IMR-90 (cell line): ENCODE results near the gene EIF3L. TPM values are rescaled to one million over a fixed set of nuclear protein-coding genes. Genes with fewer than 3 reads are reported as not detected.

ENCODE experiments used
- ATAC-seq: fragments of 200-7000 bp; cut with Tn5 transposase; 2 replicates; pipeline ENCODE4 v1.9.1; 2020; ENCODE audit warnings: low read depth, mild to moderate bottlenecking, moderate library complexity
- BruUV-seq: library from RNA; stranded (reverse); fragments of 400-500 nt; replicated peaks from 2 replicates; lab custom pipeline; 2021; lab: Mats Ljungman, UMichigan
- CTCF ChIA-PET: fragments of 300-600 bp; formaldehyde crosslinking; extraction: SDS; loops from one replicate; lab custom pipeline; 2021; ENCODE audit warnings: antibody characterized with exemption; lab: Yijun Ruan, JAX
- POLR2A ChIA-PET: fragments of 300-600 bp; sonication (Branson Sonifier 250); formaldehyde crosslinking; loops from one replicate; lab custom pipeline; 2022; ENCODE audit warnings: antibody characterized with exemption; ENCODE audit not compliant: unreplicated experiment; lab: Charles Lee
- DNase-seq: peaks from one replicate; pipeline ENCODE4 v3.0.0; 2013
- H2AFZ ChIP-seq: replicated peaks from 2 replicates; pipeline ENCODE3; 2013; ENCODE audit warnings: low read length, mild to moderate bottlenecking; ENCODE audit not compliant: poor library complexity
- H2AK5ac ChIP-seq: 2 replicates; pipeline ENCODE4 v1.6.1; 2013; ENCODE audit warnings: low read depth, low read length, inconsistent platforms
- H2AK9ac ChIP-seq: replicated peaks from 2 replicates; pipeline ENCODE3; 2013; ENCODE audit warnings: mild to moderate bottlenecking, low read depth, low read length, moderate library complexity; ENCODE audit not compliant: poor library complexity
- H2BK120ac ChIP-seq: 2 replicates; pipeline ENCODE4 v1.6.1; 2013; ENCODE audit warnings: low read depth, low read length, inconsistent platforms
- H2BK15ac ChIP-seq: 3 replicates; pipeline ENCODE4 v1.6.1; 2013; ENCODE audit warnings: low read depth, low read length, inconsistent platforms
- H2BK20ac ChIP-seq: 2 replicates; pipeline ENCODE4 v1.6.1; 2013; ENCODE audit warnings: low read depth, mild to moderate bottlenecking, inconsistent platforms, low read length, moderate library complexity
- H2BK5ac ChIP-seq: 2 replicates; pipeline ENCODE4 v1.6.1; 2013; ENCODE audit warnings: mild to moderate bottlenecking, low read depth, low read length, inconsistent platforms; ENCODE audit not compliant: poor library complexity, severe bottlenecking
- H3K14ac ChIP-seq: replicated peaks from 2 replicates; pipeline ENCODE4 v1.6.1; 2013; ENCODE audit warnings: low read depth, low read length, inconsistent platforms
- H3K18ac ChIP-seq: 2 replicates; pipeline ENCODE4 v1.6.1; 2013; ENCODE audit warnings: low read depth, low read length, control low read depth
- H3K23ac ChIP-seq: 2 replicates; pipeline ENCODE4 v1.6.1; 2013; ENCODE audit warnings: low read depth, low read length, inconsistent platforms
- H3K27ac ChIP-seq: 2 replicates; pipeline ENCODE4 v1.5.1; 2013; ENCODE audit warnings: mild to moderate bottlenecking, control low read depth, low read length; ENCODE audit not compliant: insufficient read depth
- H3K27me3 ChIP-seq: 2 replicates; pipeline ENCODE4 v1.6.1; 2013; ENCODE audit warnings: low read length; ENCODE audit not compliant: control insufficient read depth, insufficient read depth
- H3K36me3 ChIP-seq: 2 replicates; pipeline ENCODE4 v1.6.1; 2013; ENCODE audit warnings: low read length, mixed read lengths; ENCODE audit not compliant: control insufficient read depth, insufficient read depth
- H3K4ac ChIP-seq: 2 replicates; pipeline ENCODE4 v1.6.1; 2013; ENCODE audit warnings: low read depth, low read length, inconsistent platforms
- H3K4me1 ChIP-seq: 2 replicates; pipeline ENCODE4 v1.6.1; 2013; ENCODE audit warnings: low read length, mixed read lengths; ENCODE audit not compliant: control insufficient read depth, insufficient read depth
- H3K4me2 ChIP-seq: 2 replicates; pipeline ENCODE4 v1.6.1; 2013; ENCODE audit warnings: low read depth, mild to moderate bottlenecking, control low read depth, low read length, moderate library complexity
- H3K4me3 ChIP-seq: 2 replicates; pipeline ENCODE4 v1.5.1; 2013; ENCODE audit warnings: low read depth, mild to moderate bottlenecking, control low read depth, low read length, moderate library complexity; ENCODE audit not compliant: insufficient read depth
- H3K56ac ChIP-seq: 2 replicates; pipeline ENCODE4 v1.6.1; 2013; ENCODE audit warnings: low read length, inconsistent platforms; ENCODE audit not compliant: insufficient read depth; ENCODE audit errors: extremely low read depth
- H3K79me1 ChIP-seq, 2 experiments: 2 replicates each; pipeline ENCODE4 v1.6.1; 2013; ENCODE audit warnings: low read length in 2 of 2, inconsistent platforms in 1 of 2, low read depth in 1 of 2
- H3K9ac ChIP-seq: 2 replicates; pipeline ENCODE4 v1.6.1; 2013; ENCODE audit warnings: low read depth, low read length, control low read depth
- H3K9me1 ChIP-seq: 2 replicates; pipeline ENCODE4 v1.6.1; 2013; ENCODE audit warnings: low read length, inconsistent platforms; ENCODE audit not compliant: insufficient read depth
- H3K9me3 ChIP-seq: 2 replicates; pipeline ENCODE4 v1.6.1; 2013; ENCODE audit warnings: low read length; ENCODE audit not compliant: control insufficient read depth, insufficient read depth
- H4K20me1 ChIP-seq: 2 replicates; pipeline ENCODE4 v1.6.1; 2013; ENCODE audit warnings: low read length, inconsistent platforms; ENCODE audit not compliant: insufficient read depth
- H4K5ac ChIP-seq: 2 replicates; pipeline ENCODE4 v1.6.1; 2013; ENCODE audit warnings: mild to moderate bottlenecking, low read depth, low read length, control low read depth
- H4K8ac ChIP-seq, 2 experiments: 2 replicates each; pipeline ENCODE4 v1.6.1; 2013; ENCODE audit warnings: low read depth in 2 of 2, low read length in 2 of 2, control low read depth in 1 of 2, inconsistent platforms in 1 of 2
- H4K91ac ChIP-seq: 2 replicates; pipeline ENCODE4 v1.6.1; 2013; ENCODE audit warnings: low read depth, low read length, inconsistent platforms; ENCODE audit not compliant: insufficient read depth
- BHLHE40 ChIP-seq: fragments of 150-350 bp; IDR thresholded peaks from 2 replicates; pipeline ENCODE4 v1.6.1; 2016; ENCODE audit warnings: mild to moderate bottlenecking, low read depth, low read length
- CEBPB ChIP-seq: IDR thresholded peaks from 2 replicates; pipeline ENCODE4 v1.6.1; 2012; ENCODE audit warnings: low read depth, low read length, improper control_type of control experiment
- CHD1 ChIP-seq: IDR thresholded peaks from 2 replicates; pipeline ENCODE4 v1.6.1; 2012; ENCODE audit warnings: low read depth, low read length, improper control_type of control experiment
- FOS ChIP-seq: fragments of 150-350 bp; IDR thresholded peaks from 2 replicates; pipeline ENCODE4 v1.6.1; 2016; ENCODE audit warnings: low read depth, low read length
- POLR2A ChIP-seq: IDR thresholded peaks from 2 replicates; pipeline ENCODE4 v1.6.1; 2012; ENCODE audit warnings: mild to moderate bottlenecking, low read depth, low read length
- RAD21 ChIP-seq: IDR thresholded peaks from 2 replicates; pipeline ENCODE4 v1.6.1; 2012; ENCODE audit warnings: low read length, improper control_type of control experiment
- RFX5 ChIP-seq: IDR thresholded peaks from 2 replicates; pipeline ENCODE4 v1.8.0; 2012; ENCODE audit warnings: low read depth, mild to moderate bottlenecking, low read length, moderate library complexity
- SMC3 ChIP-seq: fragments of 150-350 bp; IDR thresholded peaks from 2 replicates; pipeline ENCODE4 v1.6.1; 2016; ENCODE audit warnings: low read depth, mild to moderate bottlenecking, antibody characterized with exemption, low read length, moderate library complexity
- USF2 ChIP-seq: fragments of 150-350 bp; IDR thresholded peaks from 2 replicates; pipeline ENCODE4 v1.6.1; 2017; ENCODE audit warnings: mild to moderate bottlenecking, antibody characterized with exemption, low read length, low read depth
- WGBS, 2 experiments: methylation state at CpG; one replicate each; pipeline versions ENCODE4 v1.1.5 to v1.1.7; 2013; ENCODE audit warnings: missing lambda C conversion rate in 2 of 2; ENCODE audit not compliant: insufficient read length in 1 of 2; ENCODE audit errors: extremely low coverage in 2 of 2; 5-methylcytosine and 5-hydroxymethylcytosine counted together
- dilution Hi-C: fragments of 300-500 bp; cut with HindIII; formaldehyde crosslinking; loops from one replicate; pipeline ENCODE4 v1.14.3; 2018; ENCODE audit warnings: low sequenced_read_pairs; ENCODE audit not compliant: unreplicated experiment
- in situ Hi-C: fragments of 300-500 bp; cut with MboI; formaldehyde crosslinking; loops from 3 replicates; pipeline ENCODE4 v1.14.3; 2019; ENCODE audit warnings: low sequenced_read_pairs, inconsistent platforms, mixed read lengths
- intact Hi-C: fragments of 100-400 bp; cut with micrococcal nuclease; formaldehyde crosslinking; loops from 2 replicates; pipeline ENCODE4 v1.10.0; 2022
- polyA plus RNA-seq, 3 experiments: library from polyadenylated mRNA; depleted of rRNA; stranded (reverse); fragments of >200 nt; gene quantifications; 2 replicates each; pipeline ENCODE4 v1.2.3, GENCODE V29; 2012; ENCODE audit warnings: low replicate concordance in 1 of 3
- total RNA-seq: library from RNA; depleted of rRNA; stranded (reverse); fragments of >200 nt; gene quantifications from 2 replicates; pipeline ENCODE4 v1.2.3, GENCODE V29; 2012
- TF ChIP-seq, protein P1 (sequence below): fragments of 150-350 bp; IDR thresholded peaks from 2 replicates; pipeline ENCODE4 v1.6.1; 2016; ENCODE audit warnings: low read depth, mild to moderate bottlenecking, low read length, moderate library complexity, borderline replicate concordance

The EIF3L gene
- total and polyA plus RNA-seq, 2 of the 4 experiments (the other 2 are of a cell fraction) = 391 to 593 TPM

DNA sequence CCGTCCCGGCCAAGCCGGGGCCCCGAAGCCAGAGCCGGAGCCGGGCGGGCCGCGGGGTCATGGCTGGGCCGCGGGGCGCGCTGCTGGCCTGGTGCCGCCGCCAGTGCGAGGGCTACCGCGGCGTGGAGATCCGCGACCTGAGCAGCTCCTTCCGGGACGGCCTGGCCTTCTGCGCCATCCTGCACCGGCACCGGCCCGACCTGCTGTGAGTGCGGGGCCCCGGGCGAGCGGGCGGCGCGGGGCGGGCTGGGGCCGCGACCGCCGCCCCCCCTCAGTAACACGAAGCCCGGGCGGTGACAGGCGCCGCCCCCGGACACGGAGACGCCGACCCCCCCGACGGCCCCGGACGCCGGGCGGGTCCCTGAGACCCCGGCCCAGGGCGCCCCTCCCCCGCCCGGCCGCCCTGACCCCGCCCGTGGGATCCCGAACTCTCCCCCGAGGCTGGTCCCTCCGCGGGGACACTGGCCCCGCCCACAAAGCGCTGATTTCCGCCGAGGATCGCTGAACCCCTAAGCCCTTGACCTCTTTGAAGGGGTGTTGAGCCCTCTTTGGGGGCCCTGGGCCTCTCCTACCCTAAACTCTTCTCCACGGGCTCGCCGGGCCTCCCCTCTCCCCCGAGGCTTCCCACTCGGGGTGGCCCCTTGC lies 57.3 kb downstream of the EIF3L start:
- in situ Hi-C loops (no loop called here), intact Hi-C loops (no loop called here), dilution Hi-C loops (no loop called here)
- no peak overlapping the region; the same call in 2 of the 3 replicates for H2BK15ac ChIP-seq
- peak overlapping the region in 1 of 2 experiments; percentile 81; a peak in 1 of 4 replicates for H4K8ac ChIP-seq
- 1% methylated on average over 30 of the region's 75 CpGs; no CpG with 5 or more reads in 1 of the 2 experiments for WGBS, 2 experiments
- BruUV-seq = no TSS peak
- ATAC-seq = peak; percentile 16
- DNase-seq = no peak
- H2AK5ac ChIP-seq = peak overlapping the region; percentile 86
- H2AFZ ChIP-seq = peak overlapping the region; percentile 95
- H2BK20ac ChIP-seq = no peak overlapping the region
- TF ChIP-seq, protein P1, sequence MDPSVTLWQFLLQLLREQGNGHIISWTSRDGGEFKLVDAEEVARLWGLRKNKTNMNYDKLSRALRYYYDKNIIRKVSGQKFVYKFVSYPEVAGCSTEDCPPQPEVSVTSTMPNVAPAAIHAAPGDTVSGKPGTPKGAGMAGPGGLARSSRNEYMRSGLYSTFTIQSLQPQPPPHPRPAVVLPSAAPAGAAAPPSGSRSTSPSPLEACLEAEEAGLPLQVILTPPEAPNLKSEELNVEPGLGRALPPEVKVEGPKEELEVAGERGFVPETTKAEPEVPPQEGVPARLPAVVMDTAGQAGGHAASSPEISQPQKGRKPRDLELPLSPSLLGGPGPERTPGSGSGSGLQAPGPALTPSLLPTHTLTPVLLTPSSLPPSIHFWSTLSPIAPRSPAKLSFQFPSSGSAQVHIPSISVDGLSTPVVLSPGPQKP = no peak
- TF ChIP-seq BHLHE40 (no peak), RAD21 (no peak), CEBPB (no peak), RFX5 (no peak), CHD1 (no peak), USF2 (no peak), SMC3 (no peak), FOS (no peak), POLR2A (no peak; the same call in 1 of the 2 replicates)
- H3K4ac ChIP-seq = peak overlapping the region; percentile 82
- H3K14ac ChIP-seq = peak overlapping the region; percentile 86
- H3K4me1 ChIP-seq = peaks cover 24% of the 10 kb centered on the region
- no peak overlapping the region for H2BK120ac ChIP-seq
- H3K4me2 ChIP-seq = peak overlapping the region; percentile 85
- H3K27ac ChIP-seq = peak overlapping the region; percentile 80
- H3K79me1 ChIP-seq = peaks cover 18 to 44% of the 10 kb centered on the region in 2 experiments
- peaks cover 30% of the 10 kb centered on the region for H3K9me1 ChIP-seq
- no peaks in the 10 kb centered on the region for H3K9me3 ChIP-seq
- peaks cover 35% of the 10 kb centered on the region for H4K20me1 ChIP-seq
- no peaks in the 10 kb centered on the region for H3K36me3 ChIP-seq
- H3K56ac ChIP-seq = no peak overlapping the region
- peak overlapping the region; percentile 94 for H2BK5ac ChIP-seq
- H3K4me3 ChIP-seq = peak overlapping the region; percentile 97
- H4K5ac ChIP-seq = peak overlapping the region; percentile 52
- CTCF ChIA-PET = interaction anchor here (1.1 to 1.2 kb wide), 2 partner anchors 25 to 88 kb away, joined by 4 to 6 read pairs; no protein-coding TSS in a partner anchor
- peak overlapping the region; percentile 69 for H4K91ac ChIP-seq
- no peaks in the 10 kb centered on the region for H3K27me3 ChIP-seq
- H2AK9ac ChIP-seq = peak overlapping the region; percentile 97
- H3K23ac ChIP-seq = peak overlapping the region; percentile 39; the same call in 1 of the 2 replicates
- H3K18ac ChIP-seq = no peak overlapping the region
- POLR2A ChIA-PET = interaction anchor here (0.6 to 0.7 kb wide), 2 partner anchors 48 to 84 kb away, joined by 3 to 14 read pairs; no protein-coding TSS in a partner anchor
- peak overlapping the region; percentile 75 for H3K9ac ChIP-seq
